Lung (tissue), 12 donors: ENCODE data around the gene FAM131C. TPM values are rescaled to one million over a fixed set of nuclear protein-coding genes. Genes with fewer than 3 reads are reported as not detected.
A peak's percentile ranks its signal among the peaks of the same experiment; 100 is the strongest.

Experiments
- ATAC-seq: fragments of 200-7000 bp; cut with Tn5 transposase; one replicate; pipeline ENCODE4 v1.9.1; 2020; ENCODE audit warnings: moderate number of reproducible peaks; ENCODE audit not compliant: insufficient read depth, low FRiP score
- DNase-seq, 3 donors: peaks; one replicate each; pipeline ENCODE4 v3.0.0-alpha.2; 2013 to 2017
- H3K27ac ChIP-seq, 2 donors: one replicate each; pipeline ENCODE4 v1.5.1; 2013; ENCODE audit warnings: mild to moderate bottlenecking in 2 of 2, moderate library complexity in 2 of 2, control low read depth in 1 of 2, inconsistent platforms in 1 of 2, low read depth in 1 of 2, low read length in 1 of 2
- H3K27me3 ChIP-seq, 3 donors: one replicate each; pipeline ENCODE4 v1.5.1; 2013; ENCODE audit warnings: low read length in 2 of 3; ENCODE audit not compliant: control insufficient read depth in 3 of 3, insufficient read depth in 3 of 3
- H3K36me3 ChIP-seq, 4 donors: one replicate each; pipeline ENCODE4 v1.5.1; 2013; ENCODE audit warnings: low read length in 4 of 4, mild to moderate bottlenecking in 1 of 4, moderate library complexity in 1 of 4; ENCODE audit not compliant: control insufficient read depth in 4 of 4, insufficient read depth in 4 of 4
- H3K4me1 ChIP-seq, 5 donors: one replicate each; pipeline ENCODE4 v1.5.1; 2013; ENCODE audit warnings: low read length in 5 of 5, mild to moderate bottlenecking in 2 of 5, moderate library complexity in 1 of 5; ENCODE audit not compliant: control insufficient read depth in 5 of 5, insufficient read depth in 5 of 5
- H3K4me3 ChIP-seq: one replicate; pipeline ENCODE4 v1.5.1; 2013; ENCODE audit warnings: mild to moderate bottlenecking, control low read depth, moderate library complexity
- H3K9ac ChIP-seq, 2 donors: one replicate each; pipeline ENCODE4 v1.5.1; 2013; ENCODE audit warnings: low read length in 2 of 2, control low read depth in 1 of 2; ENCODE audit not compliant: insufficient read depth in 1 of 2
- H3K9me3 ChIP-seq, 4 donors: one replicate each; pipeline ENCODE4 v1.5.1; 2013; ENCODE audit warnings: low read length in 3 of 4, mild to moderate bottlenecking in 1 of 4, moderate library complexity in 1 of 4; ENCODE audit not compliant: control insufficient read depth in 4 of 4, insufficient read depth in 3 of 4
- WGBS, 2 donors: extraction: QIAGEN DNeasy Blood & Tissue Kit; methylation state at CpG; one replicate each; pipeline ENCODE4 v1.1.7; 2013; 5-methylcytosine and 5-hydroxymethylcytosine counted together
- polyA plus RNA-seq, 2 donors: library from polyadenylated mRNA; stranded (reverse); fragments of 200-250 nt; gene quantifications; one replicate each; pipeline ENCODE4 v1.2.1, GENCODE V29; 2013
- total RNA-seq, 2 donors: library from RNA; depleted of rRNA in 1 of 2; stranded (reverse); fragments of >200 nt in 1 of 2; gene quantifications; one replicate each; pipeline ENCODE4 v1.2.1, GENCODE V29; 2014 to 2021
- TF ChIP-seq, protein P1 (sequence below): IDR thresholded peaks from 2 replicates; pipeline ENCODE4 v1.5.1; 2012; ENCODE audit warnings: mild to moderate bottlenecking; ENCODE audit errors: control extremely low read depth, extremely low read depth
- donor health status: control.
- donor health status: control.
- donor health status: Bipolar disorder and iron deficiency.
- donor health status: healthy.
- donor health status: DM: yes; HTN: yes; CAD: no.

Gene FAM131C
- total and polyA plus RNA-seq, 4 donors, result not detected

DNA sequence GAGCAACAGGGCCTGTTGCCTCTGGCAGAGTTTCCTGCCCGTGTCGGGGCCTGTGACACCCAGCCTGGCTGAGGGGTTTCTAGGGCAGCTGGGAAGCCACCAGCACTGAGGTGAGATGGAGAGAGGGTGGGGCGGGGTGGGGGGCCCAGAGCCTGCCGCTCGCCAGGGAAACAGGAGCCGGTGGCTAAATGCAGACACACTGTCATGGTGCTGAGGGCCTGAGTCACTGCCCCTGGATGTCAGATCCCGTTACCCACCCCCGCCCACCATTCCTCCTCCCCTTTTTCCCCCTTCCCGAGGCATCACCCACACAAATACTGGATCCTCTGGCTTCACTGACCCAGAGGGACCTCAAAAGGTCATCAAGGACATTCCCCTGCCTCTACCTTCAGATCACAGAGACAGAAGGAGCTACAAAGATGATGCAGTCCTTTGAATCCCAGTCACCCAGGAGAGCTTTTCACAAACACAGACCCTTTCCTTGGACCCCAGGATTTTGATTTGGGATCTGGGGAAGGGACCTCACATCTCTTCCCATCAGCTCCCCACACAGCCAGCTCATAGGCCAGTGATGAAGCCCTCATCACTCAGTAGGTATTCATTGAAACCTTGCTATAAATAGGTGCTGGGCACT lies 53.7 kb downstream of the FAM131C start:
- no peak overlapping the region for H3K4me3 ChIP-seq
- WGBS, 2 donors, result 71 to 82% methylated on average over 9 of the region's 9 CpGs
- peak overlapping the region; percentile 25 to 97 for H3K27ac ChIP-seq
- peak overlapping the region in 1 of 2 donors; percentile 24 for H3K9ac ChIP-seq
- peak in 1 of 3 donors; percentile 50 for DNase-seq
- TF ChIP-seq, protein P1, sequence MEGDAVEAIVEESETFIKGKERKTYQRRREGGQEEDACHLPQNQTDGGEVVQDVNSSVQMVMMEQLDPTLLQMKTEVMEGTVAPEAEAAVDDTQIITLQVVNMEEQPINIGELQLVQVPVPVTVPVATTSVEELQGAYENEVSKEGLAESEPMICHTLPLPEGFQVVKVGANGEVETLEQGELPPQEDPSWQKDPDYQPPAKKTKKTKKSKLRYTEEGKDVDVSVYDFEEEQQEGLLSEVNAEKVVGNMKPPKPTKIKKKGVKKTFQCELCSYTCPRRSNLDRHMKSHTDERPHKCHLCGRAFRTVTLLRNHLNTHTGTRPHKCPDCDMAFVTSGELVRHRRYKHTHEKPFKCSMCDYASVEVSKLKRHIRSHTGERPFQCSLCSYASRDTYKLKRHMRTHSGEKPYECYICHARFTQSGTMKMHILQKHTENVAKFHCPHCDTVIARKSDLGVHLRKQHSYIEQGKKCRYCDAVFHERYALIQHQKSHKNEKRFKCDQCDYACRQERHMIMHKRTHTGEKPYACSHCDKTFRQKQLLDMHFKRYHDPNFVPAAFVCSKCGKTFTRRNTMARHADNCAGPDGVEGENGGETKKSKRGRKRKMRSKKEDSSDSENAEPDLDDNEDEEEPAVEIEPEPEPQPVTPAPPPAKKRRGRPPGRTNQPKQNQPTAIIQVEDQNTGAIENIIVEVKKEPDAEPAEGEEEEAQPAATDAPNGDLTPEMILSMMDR, result no peak
- H3K36me3 ChIP-seq, result no peaks in the 10 kb centered on the region
- H3K9me3 ChIP-seq, result no peaks in the 10 kb centered on the region
- peaks cover 0 to 18% (median 9%) of the 10 kb centered on the region in 5 donors for H3K4me1 ChIP-seq
- no peak for ATAC-seq
- H3K27me3 ChIP-seq, result no peaks in the 10 kb centered on the region

DNA sequence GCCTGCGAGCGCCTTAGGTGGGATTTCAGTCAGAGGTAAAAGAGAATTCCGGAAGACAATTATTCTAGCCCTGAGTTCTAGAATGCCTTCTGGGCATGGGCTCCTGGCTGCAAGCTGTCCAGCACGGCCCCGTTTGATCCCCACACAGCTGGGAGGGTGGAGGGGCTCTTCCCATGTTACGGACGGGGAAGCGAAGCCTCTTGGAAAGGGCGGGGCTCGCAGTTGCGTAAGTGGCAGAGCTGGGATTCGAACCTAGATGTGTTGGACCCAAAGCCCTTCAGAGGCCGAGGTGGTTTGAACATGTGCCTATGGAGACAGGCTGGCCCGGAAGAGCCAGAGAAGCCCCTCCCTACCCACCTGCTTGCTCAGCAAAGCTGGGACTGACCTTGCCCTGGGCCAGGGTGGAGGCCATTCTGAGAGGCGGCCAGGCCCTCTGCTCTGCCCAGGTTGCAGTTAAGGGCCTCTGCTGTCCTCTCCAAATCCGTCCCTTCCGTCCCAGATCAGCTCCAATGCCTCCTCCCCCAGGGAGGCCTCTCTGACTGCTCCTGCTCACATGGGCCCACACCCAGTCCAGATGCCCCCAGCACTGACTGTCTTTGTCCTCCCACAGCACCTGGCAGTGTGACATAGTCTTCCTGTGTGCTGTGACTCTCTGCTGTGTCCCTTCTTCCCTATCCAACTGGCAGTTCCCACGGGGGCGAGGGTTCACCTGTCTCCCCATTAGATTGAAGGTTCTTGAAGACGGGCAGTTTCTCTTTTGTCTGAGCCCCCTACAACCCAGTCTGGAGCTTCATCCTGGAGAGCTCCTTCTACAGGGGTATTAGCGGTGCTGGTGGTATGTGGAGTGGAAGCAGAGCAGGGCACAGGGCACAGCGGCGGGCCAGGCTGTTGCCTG lies 54.5 kb downstream of the FAM131C start:
- WGBS, 2 donors, result 80 to 84% methylated on average over 23 of the region's 23 CpGs
- DNase-seq (peak in 1 of 3 donors; percentile 30), ATAC-seq (no peak)
- Histone ChIP-seq H3K27ac (peak overlapping the region; percentile 25 to 97), H3K9me3 (no peaks in the 10 kb centered on the region), H3K27me3 (no peaks in the 10 kb centered on the region), H3K9ac (peak overlapping the region in 1 of 2 donors; percentile 83), H3K4me3 (no peak overlapping the region), H3K36me3 (no peaks in the 10 kb centered on the region), H3K4me1 (peaks cover 0 to 26% (median 9%) of the 10 kb centered on the region in 5 donors)
- TF ChIP-seq, protein P1, result no peak

DNA sequence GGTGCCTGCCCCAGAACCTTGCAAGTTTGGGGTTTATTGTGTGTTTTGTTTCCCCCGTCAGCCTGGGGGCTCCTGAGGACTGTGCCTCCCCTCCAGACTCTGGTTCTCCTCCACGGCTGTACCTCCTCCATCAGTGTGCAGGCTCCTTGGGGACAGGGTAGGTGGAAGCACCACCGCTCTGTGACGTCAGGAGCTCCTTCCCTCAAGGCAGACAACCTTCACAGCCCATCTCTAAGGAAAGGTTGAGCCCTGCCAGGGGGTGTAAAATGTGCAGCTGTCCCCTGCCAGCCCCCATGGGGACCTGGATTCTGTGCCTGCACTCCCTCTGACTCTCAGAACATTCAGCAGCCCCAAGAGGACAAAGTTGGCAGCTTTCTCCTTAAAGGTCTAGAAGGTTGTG lies 55.1 kb downstream of the FAM131C start:
- Histone ChIP-seq H3K4me3 (no peak overlapping the region), H3K36me3 (no peaks in the 10 kb centered on the region), H3K27ac (peak overlapping the region; percentile 25 to 97), H3K9ac (peak overlapping the region in 1 of 2 donors; percentile 83), H3K27me3 (no peaks in the 10 kb centered on the region), H3K4me1 (peaks cover 0 to 32% (median 9%) of the 10 kb centered on the region in 5 donors), H3K9me3 (no peaks in the 10 kb centered on the region)
- no peak for DNase-seq
- ATAC-seq, result no peak
- 64 to 75% methylated on average over 4 of the region's 4 CpGs for WGBS, 2 donors
- TF ChIP-seq, protein P1, result no peak
